ENCODE measurements around the gene RHNO1. TPM values are rescaled to one million over a fixed set of nuclear protein-coding genes. Genes with fewer than 3 reads are reported as not detected.

Gene RHNO1
- 13.6 and 38.8 TPM in 2 replicates for total RNA-seq

GRCh38 chr12:2877047-2877952, at the start of gene RHNO1, which contains the start of gene FOXM1:
Gene RHNO1, plus strand, starts transcription at chr12:2877223. Its CDS starts 8,144 bp downstream, at chr12:2885367.
Gene FOXM1, minus strand, starts transcription at chr12:2877174. Its CDS starts 2,696 bp downstream, at chr12:2874478.

GRCh38 chr12:2834581-2835491, 42.2 kb upstream of the RHNO1 start, which contains the start of gene NRIP2:
Gene NRIP2, minus strand, starts transcription at chr12:2835035. Its CDS starts 52 bp downstream, at chr12:2834983.

GRCh38 chr12:2857021-2857431, 20.0 kb upstream of the RHNO1 start, which contains the start of gene TEX52:
Gene TEX52, minus strand, starts transcription at chr12:2857039. Its CDS starts 13 bp downstream, at chr12:2857026.

GRCh38 chr12:2890388-2891239, 13.6 kb downstream of the RHNO1 start, which contains the start of gene TULP3:
Gene TULP3, plus strand, starts transcription at chr12:2890891. Its CDS starts 57 bp downstream, at chr12:2890948.

Other genes with a start within 250 kb of the RHNO1 start
- gene FKBP4, start 82.3 kb upstream of the RHNO1 start, total RNA-seq, result 28.3 and 37.0 TPM in 2 replicates
- 15.2 and 17.3 TPM in 2 replicates for gene ITFG2, start 64.6 kb upstream of the RHNO1 start, total RNA-seq
- 1.0 TPM in 1 of 2 replicates, not detected in the other for gene NRIP2, start 42.2 kb upstream of the RHNO1 start, total RNA-seq
- gene TEX52, start 20.2 kb upstream of the RHNO1 start, total RNA-seq, result not detected in 2 replicates
- gene FOXM1, start within 50 bp of the RHNO1 start, total RNA-seq, result 13.1 and 39.3 TPM in 2 replicates
- 26.7 and 28.1 TPM in 2 replicates for gene TULP3, start 13.7 kb downstream of the RHNO1 start, total RNA-seq
- 16.2 and 36.0 TPM in 2 replicates for gene TEAD4, start 82.2 kb downstream of the RHNO1 start, total RNA-seq
- 27.4 and 57.2 TPM in 2 replicates for gene TSPAN9, start 200.2 kb downstream of the RHNO1 start, total RNA-seq

All from epithelial cell of alveolus of lung (primary cell).